Thymus (tissue), 11 donors: Measurements from ENCODE around the gene CCR1. TPM values are rescaled to one million over a fixed set of nuclear protein-coding genes. Genes with fewer than 3 reads are reported as not detected.

Experiments
- DNase-seq, 9 donors: peaks; one replicate each; pipeline ENCODE4 v3.0.0-alpha.2; 2013; ENCODE audit warnings: low spot score in 9 of 9, low read depth in 6 of 9, missing footprints in 1 of 9
- H3K27ac ChIP-seq, 2 donors: one replicate each; pipeline ENCODE4 v1.5.1; 2013; ENCODE audit warnings: control low read depth in 1 of 2, low read depth in 1 of 2, low read length in 1 of 2, mild to moderate bottlenecking in 1 of 2, moderate library complexity in 1 of 2
- H3K27me3 ChIP-seq, 2 donors: one replicate each; pipeline ENCODE4 v1.5.1; 2013; ENCODE audit warnings: low read length in 1 of 2; ENCODE audit not compliant: control insufficient read depth in 2 of 2, insufficient read depth in 1 of 2
- H3K36me3 ChIP-seq, 2 donors: one replicate each; pipeline ENCODE4 v1.5.1; 2013; ENCODE audit warnings: low read length in 1 of 2, mild to moderate bottlenecking in 1 of 2, moderate library complexity in 1 of 2; ENCODE audit not compliant: control insufficient read depth in 2 of 2, insufficient read depth in 2 of 2
- H3K4me1 ChIP-seq, 2 donors: one replicate each; pipeline ENCODE4 v1.5.1; 2013; ENCODE audit warnings: low read length in 2 of 2; ENCODE audit not compliant: control insufficient read depth in 2 of 2, insufficient read depth in 2 of 2
- H3K4me3 ChIP-seq, 2 donors: one replicate each; pipeline ENCODE4 v1.5.1; 2013; ENCODE audit warnings: low read length in 2 of 2, control low read depth in 1 of 2, mild to moderate bottlenecking in 1 of 2
- H3K9me3 ChIP-seq, 2 donors: one replicate each; pipeline ENCODE4 v1.5.1; 2013; ENCODE audit warnings: low read length in 1 of 2, mild to moderate bottlenecking in 1 of 2; ENCODE audit not compliant: control insufficient read depth in 2 of 2, insufficient read depth in 1 of 2
- WGBS: extraction: QIAGEN DNeasy Blood & Tissue Kit; methylation state at CpG from one replicate; pipeline ENCODE4 v1.1.7; 2013; 5-methylcytosine and 5-hydroxymethylcytosine counted together
- polyA plus RNA-seq: library from polyadenylated mRNA; stranded (reverse); fragments of 200-250 nt; gene quantifications from one replicate; pipeline ENCODE4 v1.2.3, GENCODE V29; 2013
- total RNA-seq: library from RNA; stranded (reverse); fragments of 120-200 nt; gene quantifications from one replicate; pipeline ENCODE4 v1.2.4, GENCODE V29; 2013
- donor health status: healthy.

CCR1 gene
- total and polyA plus RNA-seq, 2 donors = 7.0 to 14.5 TPM

GRCh38 chr3:46193436-46193835, 14.7 kb downstream of the CCR1 start:
- peaks cover 1 to 4% of the 10 kb centered on the region in 2 donors for H3K9me3 ChIP-seq
- no peaks in the 10 kb centered on the region for H3K4me1 ChIP-seq
- no peak for DNase-seq
- no peaks in the 10 kb centered on the region for H3K36me3 ChIP-seq
- no peaks in the 10 kb centered on the region for H3K27me3 ChIP-seq
- no peak overlapping the region for H3K4me3 ChIP-seq
- WGBS = 95% methylated on average over 1 of the region's 1 CpG
- H3K27ac ChIP-seq = no peak overlapping the region

DNA sequence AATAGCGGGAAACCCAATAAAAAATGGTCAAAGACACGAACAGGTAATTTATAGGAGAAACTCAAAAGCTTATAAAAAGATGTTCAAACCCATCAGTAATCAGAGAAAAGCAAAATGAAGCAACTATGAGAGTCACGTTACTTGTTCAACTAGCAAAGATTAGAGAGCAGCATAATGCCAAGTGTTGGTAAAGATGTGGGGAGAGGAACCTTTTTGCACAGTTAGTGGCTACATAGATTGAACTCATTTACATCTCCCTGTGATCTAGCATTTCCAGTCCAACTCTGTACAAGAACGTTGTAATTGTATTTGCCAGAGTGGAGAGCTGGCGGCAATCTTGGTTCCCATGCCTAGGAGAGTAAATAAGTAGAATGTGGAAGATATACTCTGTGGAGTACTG, 15.2 kb downstream of the CCR1 start:
- peaks cover 1 to 4% of the 10 kb centered on the region in 2 donors for H3K9me3 ChIP-seq
- WGBS = 87% methylated on average over 5 of the region's 5 CpGs
- H3K27ac ChIP-seq = no peak overlapping the region
- no peak for DNase-seq
- H3K27me3 ChIP-seq = no peaks in the 10 kb centered on the region
- H3K4me3 ChIP-seq = no peak overlapping the region
- H3K36me3 ChIP-seq = no peaks in the 10 kb centered on the region
- H3K4me1 ChIP-seq = no peaks in the 10 kb centered on the region

GRCh38 chr3:46191730-46192129, 16.4 kb downstream of the CCR1 start:
- peaks cover 0 to 9% of the 10 kb centered on the region in 2 donors for H3K4me1 ChIP-seq
- no peak overlapping the region for H3K4me3 ChIP-seq
- peaks cover 1 to 4% of the 10 kb centered on the region in 2 donors for H3K9me3 ChIP-seq
- DNase-seq = no peak
- no peaks in the 10 kb centered on the region for H3K27me3 ChIP-seq
- H3K27ac ChIP-seq = no peak overlapping the region
- WGBS = 79% methylated on average over 3 of the region's 3 CpGs
- no peaks in the 10 kb centered on the region for H3K36me3 ChIP-seq

- no peak for DNase-seq
- H3K27me3 ChIP-seq = no peaks in the 10 kb centered on the region
- WGBS = over 99% methylated on average over 10 of the region's 10 CpGs
- peaks cover 0 to 2% of the 10 kb centered on the region in 2 donors for H3K9me3 ChIP-seq
- no peaks in the 10 kb centered on the region for H3K36me3 ChIP-seq
- no peak overlapping the region for H3K27ac ChIP-seq
- peaks cover 0 to 10% of the 10 kb centered on the region in 2 donors for H3K4me1 ChIP-seq
- H3K4me3 ChIP-seq = no peak overlapping the region
Measured at GRCh38 chr3:46188708-46189107, 19.4 kb downstream of the CCR1 start.

GRCh38 chr3:46187876-46188275, 20.2 kb downstream of the CCR1 start:
- Histone ChIP-seq H3K4me3 (no peak overlapping the region), H3K4me1 (peaks cover 0 to 17% of the 10 kb centered on the region in 2 donors), H3K36me3 (no peaks in the 10 kb centered on the region), H3K9me3 (peaks cover 0 to 2% of the 10 kb centered on the region in 2 donors), H3K27ac (no peak overlapping the region), H3K27me3 (no peaks in the 10 kb centered on the region)
- 98% methylated on average over 2 of the region's 2 CpGs for WGBS
- no peak for DNase-seq

DNA sequence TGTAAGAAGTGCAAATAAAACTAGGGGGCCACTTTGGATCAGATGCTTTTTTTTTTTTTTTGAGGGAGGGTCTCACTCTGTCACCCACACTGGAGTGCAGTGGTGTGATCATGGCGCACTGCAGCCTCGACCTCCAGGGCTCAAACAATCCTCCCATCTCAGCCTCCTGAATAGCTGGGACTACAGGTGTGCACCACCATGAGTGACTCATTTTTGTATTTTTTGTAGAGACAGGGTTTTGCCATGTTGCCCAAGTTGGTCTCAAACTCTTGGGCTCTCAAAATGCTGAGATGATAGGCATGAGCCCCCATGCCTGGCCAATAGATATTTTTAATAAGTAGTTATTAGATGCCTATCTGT, 20.8 kb downstream of the CCR1 start:
- Histone ChIP-seq H3K4me1 (peaks cover 0 to 17% of the 10 kb centered on the region in 2 donors), H3K36me3 (no peaks in the 10 kb centered on the region), H3K27me3 (no peaks in the 10 kb centered on the region), H3K27ac (no peak overlapping the region), H3K4me3 (no peak overlapping the region), H3K9me3 (peaks cover 0 to 5% of the 10 kb centered on the region in 2 donors)
- DNase-seq = no peak
- 98% methylated on average over 2 of the region's 2 CpGs for WGBS

DNA sequence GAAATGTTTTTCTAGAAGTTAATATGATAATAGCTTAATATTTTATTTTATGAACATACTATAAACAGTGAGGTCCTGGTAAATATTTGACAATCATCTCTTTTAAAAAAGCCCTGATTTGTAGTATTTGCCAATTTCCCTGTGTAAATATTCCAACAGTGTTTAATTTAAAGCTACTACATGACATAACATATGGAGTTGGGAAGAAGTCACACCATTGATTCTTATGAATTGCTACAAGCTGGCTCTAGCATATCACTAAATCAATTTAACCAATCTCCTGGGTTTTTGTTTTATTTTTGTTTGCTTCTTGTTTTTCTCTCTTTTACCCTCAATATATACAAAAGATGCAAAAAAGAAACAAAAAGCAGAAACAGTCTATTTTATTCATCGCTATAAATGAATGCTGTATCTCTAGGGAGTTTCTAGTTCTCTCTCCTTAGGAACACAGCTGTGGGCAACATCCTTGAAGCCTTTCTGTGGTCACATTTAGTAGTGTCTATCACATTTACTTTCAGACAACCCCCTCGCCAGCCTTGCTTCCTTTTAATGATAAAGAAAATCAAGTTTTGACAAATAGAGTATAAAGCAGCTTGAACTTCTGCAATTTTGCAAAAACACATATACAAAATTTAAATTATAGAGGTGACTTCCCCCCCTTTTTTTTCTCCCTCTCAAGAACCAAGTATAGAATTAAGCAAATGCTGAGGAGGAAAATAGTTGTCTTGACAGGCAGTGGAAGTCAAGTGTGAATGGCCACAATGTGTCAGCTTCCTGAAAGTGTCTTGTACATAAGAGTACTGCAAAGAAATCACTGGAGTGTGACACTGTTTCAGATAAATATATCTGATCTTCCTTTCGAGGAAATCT, 21.4 kb downstream of the CCR1 start:
- DNase-seq = peak in 1 of 9 donors; percentile 52
- peaks cover 0 to 5% of the 10 kb centered on the region in 2 donors for H3K9me3 ChIP-seq
- H3K27ac ChIP-seq = no peak overlapping the region
- H3K36me3 ChIP-seq = no peaks in the 10 kb centered on the region
- no peaks in the 10 kb centered on the region for H3K27me3 ChIP-seq
- H3K4me3 ChIP-seq = no peak overlapping the region
- peaks cover 0 to 17% of the 10 kb centered on the region in 2 donors for H3K4me1 ChIP-seq
- WGBS = 19% methylated on average over 3 of the region's 3 CpGs

DNA sequence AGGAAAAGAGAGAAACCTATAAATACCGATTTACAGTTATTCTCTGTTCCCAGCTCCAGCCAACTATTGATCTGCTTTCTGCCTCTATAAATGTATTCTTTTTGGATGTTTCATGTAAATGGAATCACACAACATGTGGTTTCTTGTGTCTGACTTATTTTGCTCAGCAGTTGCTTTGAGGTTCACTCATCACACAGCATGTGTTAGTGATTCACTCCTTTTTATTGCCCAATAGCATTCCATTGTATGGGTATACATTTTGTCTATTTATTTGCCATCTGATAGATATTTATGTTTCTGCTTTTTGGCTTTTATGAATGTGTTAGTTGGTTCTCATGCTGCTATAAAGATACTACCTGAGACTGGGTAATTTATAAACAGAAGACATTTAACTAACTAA, 23.6 kb downstream of the CCR1 start:
- Histone ChIP-seq H3K9me3 (peaks cover 0 to 5% of the 10 kb centered on the region in 2 donors), H3K36me3 (no peaks in the 10 kb centered on the region), H3K27ac (no peak overlapping the region), H3K27me3 (no peaks in the 10 kb centered on the region), H3K4me1 (peaks cover 0 to 17% of the 10 kb centered on the region in 2 donors), H3K4me3 (no peak overlapping the region)
- DNase-seq = no peak
- WGBS = 100% methylated on average over 1 of the region's 1 CpG

DNA sequence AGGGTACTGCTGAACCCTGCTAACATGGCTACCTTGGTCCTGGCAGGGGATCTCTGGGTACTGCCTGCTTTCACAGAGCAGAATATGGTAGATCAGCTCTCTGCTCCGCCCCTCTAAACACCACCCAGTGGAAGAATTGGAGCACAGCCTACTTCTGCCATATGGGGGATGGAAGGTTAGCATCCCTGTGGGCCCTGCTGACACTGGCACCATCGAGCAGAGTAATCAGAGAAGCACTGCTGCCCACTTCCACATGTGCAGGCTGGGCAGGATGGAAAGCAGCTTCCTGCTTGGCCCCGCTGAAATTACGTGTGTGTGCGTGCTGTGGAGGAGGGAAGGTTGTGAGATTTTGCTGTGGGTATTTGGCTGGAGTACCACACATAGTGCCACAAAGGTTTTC, 24.8 kb downstream of the CCR1 start:
- Histone ChIP-seq H3K36me3 (no peaks in the 10 kb centered on the region), H3K9me3 (peaks cover 0 to 5% of the 10 kb centered on the region in 2 donors), H3K27ac (no peak overlapping the region), H3K4me1 (peaks cover 0 to 17% of the 10 kb centered on the region in 2 donors), H3K27me3 (no peaks in the 10 kb centered on the region), H3K4me3 (no peak overlapping the region)
- DNase-seq = no peak
- 67% methylated on average over 5 of the region's 5 CpGs for WGBS
